Epithelial cell of proximal tubule (primary cell): Measurements from ENCODE around the gene HLA-DMB. TPM values are rescaled to one million over a fixed set of nuclear protein-coding genes. Genes with fewer than 3 reads are reported as not detected.
"Not testable (repeated sequence)": the region's sequence is repeated elsewhere in the genome, so short reads cannot be mapped to it uniquely, and the experiment has no call there.

ENCODE experiments used
- DNase-seq: peaks from one replicate; pipeline ENCODE4 v3.0.0-alpha.2; 2011; ENCODE audit warnings: low read depth
- H3K4me3 ChIP-seq: 2 replicates; pipeline ENCODE4 v1.5.1; 2011; ENCODE audit warnings: low read depth, mild to moderate bottlenecking, low read length
- CTCF ChIP-seq: conservative IDR thresholded peaks from 2 replicates; pipeline ENCODE4 v1.5.1; 2012; ENCODE audit warnings: low read depth, mild to moderate bottlenecking, low read length
- total RNA-seq: library from RNA; depleted of rRNA; stranded (reverse); fragments of >200 nt; gene quantifications from 2 replicates; pipeline ENCODE4 v1.2.3, GENCODE V29; 2015

HLA-DMB gene
- total RNA-seq, 1 donor from 2014 or later: 4.2 TPM

GRCh38 chr6:32949113-32949512 is 8.3 kb upstream of the HLA-DMB start:
- no peak for TF ChIP-seq CTCF
- H3K4me3 ChIP-seq: no peak overlapping the region
- no peak for DNase-seq

DNA sequence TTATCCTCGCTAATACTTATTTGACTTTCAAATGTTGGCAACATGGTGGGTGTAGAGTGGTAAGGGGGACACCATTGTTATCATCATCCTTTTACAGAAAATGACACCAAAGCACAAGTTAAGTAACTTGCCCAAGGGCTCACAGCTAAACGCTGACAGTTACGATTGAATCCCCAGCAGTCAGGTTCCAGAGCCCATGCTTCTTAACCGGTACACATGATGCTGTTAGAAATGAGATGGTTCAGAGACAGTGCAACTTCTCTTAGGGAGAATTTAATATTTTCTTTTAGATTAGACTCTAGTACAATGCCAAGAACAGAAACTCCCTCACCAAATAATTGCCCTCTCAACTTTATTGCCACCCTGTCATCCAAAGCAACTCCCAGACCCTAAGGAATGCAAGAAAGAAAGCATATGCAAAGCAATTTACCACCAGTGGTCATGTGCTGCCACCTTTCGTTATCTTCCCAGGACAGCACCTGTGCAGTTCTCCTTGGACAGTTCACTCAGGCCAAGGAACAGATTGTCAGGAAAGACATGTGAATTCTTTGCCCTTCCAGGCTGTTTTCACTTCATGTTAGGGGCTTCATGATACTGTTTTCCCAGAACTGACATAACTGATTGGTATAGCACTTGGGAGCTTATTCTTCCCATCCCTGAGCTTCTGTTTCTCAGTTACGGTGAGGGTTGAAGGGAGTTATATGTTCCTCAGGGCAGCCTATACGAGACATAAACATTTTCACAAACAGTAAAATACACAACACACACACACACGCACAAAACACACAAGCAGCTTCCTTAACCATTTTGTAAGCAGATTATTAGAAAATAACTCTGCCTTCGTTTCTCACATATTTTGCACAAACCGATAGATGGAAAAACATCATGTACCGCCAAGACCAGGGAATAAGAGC is 7.0 kb upstream of the HLA-DMB start:
- no peak overlapping the region for H3K4me3 ChIP-seq
- no peak for DNase-seq
- TF ChIP-seq CTCF: peak; percentile 96

DNA sequence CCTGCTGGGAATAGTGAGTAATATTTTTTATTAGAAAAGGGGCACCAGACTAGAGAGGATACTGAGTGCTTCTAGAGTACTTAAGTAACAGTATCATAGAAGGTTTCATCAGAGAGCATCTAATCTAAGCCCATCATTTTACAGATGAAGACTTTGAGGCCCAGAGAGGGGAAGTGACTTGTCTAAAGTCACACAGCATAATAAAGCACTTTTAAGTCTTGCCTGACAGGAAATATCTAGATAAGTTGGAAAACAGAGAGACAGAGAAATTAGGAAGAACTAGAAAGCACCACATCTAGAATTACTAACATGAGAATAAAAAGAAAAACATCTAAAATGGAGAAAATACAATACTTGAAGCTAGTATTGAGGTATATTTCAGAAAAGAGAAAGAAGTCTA is 6.1 kb upstream of the HLA-DMB start:
- TF ChIP-seq CTCF: no peak
- DNase-seq: no peak
- H3K4me3 ChIP-seq: no peak overlapping the region

GRCh38 chr6:32945953-32946352 is 5.1 kb upstream of the HLA-DMB start:
- TF ChIP-seq CTCF: no peak
- DNase-seq: no peak
- no peak overlapping the region for H3K4me3 ChIP-seq

DNA sequence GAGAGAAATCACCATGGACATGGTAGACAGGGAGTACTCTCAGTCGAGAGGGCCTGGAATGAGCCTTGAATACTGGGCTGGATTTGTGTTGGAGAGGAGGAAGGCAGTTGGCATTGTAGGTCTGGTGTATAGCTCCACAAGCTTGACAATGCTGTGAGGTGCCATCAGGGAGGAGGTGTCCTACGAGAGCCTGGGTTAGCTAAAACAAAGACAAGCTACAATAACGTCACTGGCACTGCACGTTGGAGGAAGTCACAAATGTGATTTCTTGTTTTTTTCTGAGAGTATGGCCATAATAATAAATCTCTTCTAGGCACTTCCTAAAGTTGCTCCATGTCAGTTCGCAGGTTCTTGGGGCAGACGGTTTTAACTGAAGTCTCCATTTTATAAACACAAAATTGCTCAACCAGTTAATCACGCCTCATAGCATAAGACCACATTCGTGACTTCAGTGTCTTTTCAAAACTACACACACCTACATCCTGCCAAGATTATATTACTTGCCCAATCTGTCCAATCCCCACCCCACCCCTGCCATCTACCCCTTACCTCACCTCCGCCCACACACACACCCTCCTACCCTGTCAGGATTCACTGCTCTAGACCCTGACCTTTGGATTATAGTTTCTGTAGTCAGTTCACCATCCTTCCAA is 4.4 kb upstream of the HLA-DMB start:
- no peak overlapping the region for H3K4me3 ChIP-seq
- TF ChIP-seq CTCF: no peak
- DNase-seq: no peak

DNA sequence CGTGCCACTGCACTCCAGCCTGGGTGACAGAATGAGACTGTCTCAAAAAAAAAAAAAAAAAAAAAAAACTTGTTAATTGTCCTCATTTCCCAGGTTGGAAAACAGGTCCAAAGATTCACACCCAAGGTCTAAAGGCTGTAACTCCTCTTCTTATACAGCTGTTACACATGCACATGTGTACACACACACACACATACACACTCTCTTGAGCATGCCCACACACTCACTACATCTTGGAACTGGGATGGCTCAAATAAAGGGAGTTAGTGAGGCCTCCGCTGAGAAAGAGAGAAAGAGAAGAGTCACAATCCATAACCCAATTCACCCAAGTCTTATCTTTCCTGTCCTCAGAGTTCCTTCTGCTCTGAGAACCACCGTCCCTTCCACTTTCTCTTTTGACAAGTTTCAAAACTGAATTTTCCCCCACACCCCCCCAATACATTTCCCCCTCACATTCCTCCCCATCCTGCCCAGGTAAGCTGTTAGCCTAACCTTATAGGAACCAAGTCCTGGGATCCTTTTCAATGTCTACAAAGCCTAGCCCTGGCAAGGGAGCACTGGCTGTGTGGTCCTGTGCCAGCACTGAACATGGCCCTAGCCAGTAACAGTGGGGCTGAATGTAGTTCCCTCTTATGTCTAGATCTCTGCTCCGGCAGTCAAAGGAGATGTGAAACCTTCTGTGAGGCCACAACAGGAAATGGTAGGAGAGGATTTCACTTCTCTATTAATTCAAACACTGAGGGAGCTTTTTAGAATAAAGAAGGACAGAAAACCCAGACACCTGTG is 3.2 kb upstream of the HLA-DMB start:
- no peak for DNase-seq
- H3K4me3 ChIP-seq: no peak overlapping the region
- TF ChIP-seq CTCF: no peak

DNA sequence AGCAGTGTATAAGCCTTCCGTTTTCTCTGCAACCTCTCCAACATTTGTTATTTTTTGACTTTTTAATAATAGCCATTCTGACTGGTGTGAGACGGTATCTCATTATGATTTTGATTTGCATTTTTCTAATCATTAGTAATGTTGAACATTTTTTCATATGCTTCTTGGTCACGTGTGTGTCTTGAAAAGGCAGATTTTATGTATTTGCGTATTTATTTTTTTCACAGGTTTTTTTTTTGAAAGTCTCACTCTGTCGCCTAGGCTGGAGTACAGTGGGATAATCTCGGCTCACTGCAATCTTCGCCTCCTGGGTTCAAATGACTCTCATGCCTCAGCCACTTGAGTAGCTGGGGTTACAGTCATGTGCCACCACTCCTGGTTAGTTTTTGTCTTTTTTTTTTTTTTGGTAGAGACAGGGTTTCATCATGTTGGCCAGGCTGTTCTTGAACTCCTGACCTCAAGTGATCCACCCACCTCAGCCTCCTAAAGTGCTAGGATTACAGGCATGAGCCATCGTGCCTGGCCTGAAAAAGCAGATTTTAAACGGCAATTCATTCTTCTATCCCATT is 1.8 kb upstream of the HLA-DMB start:
- DNase-seq, H3K4me3 ChIP-seq: not testable (repeated sequence)
